Measurements from ENCODE around the gene XBP1.
A peak's percentile ranks its signal among the peaks of the same experiment; 100 is the strongest.
"Not testable (repeated sequence)": the region's sequence is repeated elsewhere in the genome, so short reads cannot be mapped to it uniquely, and the experiment has no call there.

The XBP1 gene

DNA sequence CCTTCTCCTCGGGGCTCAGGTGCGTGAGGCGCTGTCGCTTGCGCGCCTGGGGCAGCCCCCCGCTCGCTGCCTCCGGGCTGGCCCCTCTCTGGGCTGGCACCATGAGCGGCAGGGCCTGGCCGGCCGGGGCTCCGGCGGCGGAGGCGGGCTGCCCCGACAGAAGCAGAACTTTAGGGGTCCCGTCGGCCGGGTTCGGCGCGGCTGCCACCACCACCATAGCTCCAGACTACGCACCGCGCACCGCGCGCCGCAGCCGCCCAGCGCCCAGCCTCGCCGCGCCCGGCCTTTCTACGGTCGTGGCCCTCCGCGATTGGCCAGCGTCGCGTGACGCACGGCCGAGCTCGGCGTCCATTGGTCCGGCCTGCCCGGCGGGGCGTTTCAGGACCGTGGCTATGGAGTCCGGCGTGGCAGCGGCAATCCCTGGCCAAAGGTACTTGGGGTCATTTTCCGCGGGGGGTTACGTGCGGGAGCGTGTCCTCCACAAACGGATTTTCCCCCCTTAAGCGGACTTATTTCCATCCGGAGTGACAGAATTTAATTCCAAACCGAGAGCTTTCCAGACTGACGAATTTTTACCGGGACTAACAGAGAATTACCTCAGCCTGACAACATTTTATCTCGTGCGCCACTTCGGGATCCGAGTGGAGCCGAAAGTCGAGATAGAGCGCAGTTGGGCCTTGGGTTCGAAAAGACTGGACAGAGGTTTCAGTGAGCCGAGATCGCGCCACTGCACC is at the start of gene XBP1:
Gene XBP1, minus strand, starts transcription at position 262 of the 734 bp plus-strand sequence.
- Histone ChIP-seq H3K27ac (peak within 1 kb of the TSS; percentile 96), H3K9me3 (ENCODE audit: severe bottlenecking) (no peaks in the 10 kb centered on the region), H3K27me3 (ENCODE audit: insufficient read depth, low read depth, severe bottlenecking) (no peaks in the 10 kb centered on the region), H3K36me3 (peaks cover 38% of the 10 kb centered on the region), H3K4me3 (ENCODE audit: low read depth, low read length) (peak within 1 kb of the TSS; percentile 98)
- TF ChIP-seq, protein P1, sequence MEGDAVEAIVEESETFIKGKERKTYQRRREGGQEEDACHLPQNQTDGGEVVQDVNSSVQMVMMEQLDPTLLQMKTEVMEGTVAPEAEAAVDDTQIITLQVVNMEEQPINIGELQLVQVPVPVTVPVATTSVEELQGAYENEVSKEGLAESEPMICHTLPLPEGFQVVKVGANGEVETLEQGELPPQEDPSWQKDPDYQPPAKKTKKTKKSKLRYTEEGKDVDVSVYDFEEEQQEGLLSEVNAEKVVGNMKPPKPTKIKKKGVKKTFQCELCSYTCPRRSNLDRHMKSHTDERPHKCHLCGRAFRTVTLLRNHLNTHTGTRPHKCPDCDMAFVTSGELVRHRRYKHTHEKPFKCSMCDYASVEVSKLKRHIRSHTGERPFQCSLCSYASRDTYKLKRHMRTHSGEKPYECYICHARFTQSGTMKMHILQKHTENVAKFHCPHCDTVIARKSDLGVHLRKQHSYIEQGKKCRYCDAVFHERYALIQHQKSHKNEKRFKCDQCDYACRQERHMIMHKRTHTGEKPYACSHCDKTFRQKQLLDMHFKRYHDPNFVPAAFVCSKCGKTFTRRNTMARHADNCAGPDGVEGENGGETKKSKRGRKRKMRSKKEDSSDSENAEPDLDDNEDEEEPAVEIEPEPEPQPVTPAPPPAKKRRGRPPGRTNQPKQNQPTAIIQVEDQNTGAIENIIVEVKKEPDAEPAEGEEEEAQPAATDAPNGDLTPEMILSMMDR (IDR thresholded peaks at IDR 0.05; ENCODE audit: low read depth, low read length) = no peak
- DNase-seq = peak; percentile 93

DNA sequence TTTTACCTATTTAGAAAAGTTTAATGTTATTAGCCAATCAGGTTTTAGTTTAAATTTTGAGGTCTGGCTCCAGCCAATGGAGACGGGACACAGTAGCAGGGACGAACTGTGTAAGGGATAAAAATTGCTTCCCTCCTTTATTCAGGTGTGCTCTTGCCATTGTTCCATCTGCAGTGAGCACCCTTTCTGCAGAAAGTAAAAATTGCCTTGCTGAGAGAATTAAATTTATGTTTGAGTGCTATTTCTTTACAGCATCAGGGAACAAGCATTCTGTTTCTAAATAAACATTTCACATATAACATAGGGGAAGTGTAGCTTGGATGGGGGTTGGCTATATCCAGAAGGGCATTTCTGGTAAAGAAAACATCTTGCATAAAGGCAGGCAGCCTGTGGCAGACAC is 46.6 kb upstream of the XBP1 start:
- Histone ChIP-seq H3K4me3 (ENCODE audit: low read depth, low read length) (no peak overlapping the region), H3K27me3 (ENCODE audit: insufficient read depth, low read depth, severe bottlenecking) (no peaks in the 10 kb centered on the region), H3K9me3 (ENCODE audit: severe bottlenecking) (peaks cover 8% of the 10 kb centered on the region), H3K27ac (no peak overlapping the region), H3K36me3 (no peaks in the 10 kb centered on the region)
- no peak for DNase-seq
- TF ChIP-seq, protein P1 (IDR thresholded peaks at IDR 0.05; ENCODE audit: low read depth, low read length) = no peak

DNA sequence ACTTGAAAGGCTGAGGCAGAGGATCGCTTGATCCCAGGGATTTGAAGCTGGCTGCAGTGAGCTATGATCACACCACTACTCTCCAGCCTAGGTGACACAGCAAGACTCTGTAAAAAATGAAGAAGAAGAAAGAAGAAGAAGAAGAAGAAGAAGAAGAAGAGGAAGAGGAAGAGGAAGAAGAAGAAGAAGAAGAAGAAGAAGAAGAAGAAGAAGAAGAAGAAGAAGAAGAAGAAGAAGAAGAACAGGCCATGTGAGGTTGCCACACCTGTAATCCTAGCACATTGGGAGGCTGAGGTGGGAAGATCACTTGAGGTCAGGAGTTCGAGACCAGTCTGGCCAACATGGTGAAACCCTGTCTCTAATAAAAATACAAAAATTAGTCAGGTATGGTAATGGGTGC is 43.9 kb upstream of the XBP1 start:
- not testable (repeated sequence) for H3K36me3 ChIP-seq; H3K9me3 ChIP-seq (ENCODE audit: severe bottlenecking); H3K4me3 ChIP-seq (ENCODE audit: low read depth, low read length); H3K27me3 ChIP-seq (ENCODE audit: insufficient read depth, low read depth, severe bottlenecking); DNase-seq; H3K27ac ChIP-seq

DNA sequence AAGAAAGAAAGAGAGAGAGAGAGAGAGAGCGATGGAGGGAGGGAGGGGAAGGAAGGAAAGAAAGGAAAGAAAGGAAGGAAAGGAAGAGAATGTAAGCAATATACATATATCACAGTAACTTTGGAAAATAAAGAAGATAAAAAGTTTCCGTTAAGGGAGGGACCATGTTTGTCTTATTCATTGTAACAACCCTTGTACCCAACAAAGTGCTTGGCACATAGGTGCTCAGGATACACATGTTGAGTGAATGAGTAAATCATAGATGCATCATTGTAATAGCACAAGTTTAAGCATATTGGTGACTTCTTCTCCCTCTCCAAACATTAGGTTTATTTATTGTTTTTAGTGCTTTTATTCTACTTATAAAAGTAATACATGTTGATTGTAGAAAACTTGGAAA is 43.3 kb upstream of the XBP1 start:
- no peak overlapping the region for H3K4me3 ChIP-seq (ENCODE audit: low read depth, low read length)
- no peak for DNase-seq
- H3K27ac ChIP-seq = no peak overlapping the region
- TF ChIP-seq, protein P1 (IDR thresholded peaks at IDR 0.05; ENCODE audit: low read depth, low read length) = no peak
- peaks cover 8% of the 10 kb centered on the region for H3K9me3 ChIP-seq (ENCODE audit: severe bottlenecking)
- H3K27me3 ChIP-seq (ENCODE audit: insufficient read depth, low read depth, severe bottlenecking) = no peaks in the 10 kb centered on the region
- no peaks in the 10 kb centered on the region for H3K36me3 ChIP-seq

DNA sequence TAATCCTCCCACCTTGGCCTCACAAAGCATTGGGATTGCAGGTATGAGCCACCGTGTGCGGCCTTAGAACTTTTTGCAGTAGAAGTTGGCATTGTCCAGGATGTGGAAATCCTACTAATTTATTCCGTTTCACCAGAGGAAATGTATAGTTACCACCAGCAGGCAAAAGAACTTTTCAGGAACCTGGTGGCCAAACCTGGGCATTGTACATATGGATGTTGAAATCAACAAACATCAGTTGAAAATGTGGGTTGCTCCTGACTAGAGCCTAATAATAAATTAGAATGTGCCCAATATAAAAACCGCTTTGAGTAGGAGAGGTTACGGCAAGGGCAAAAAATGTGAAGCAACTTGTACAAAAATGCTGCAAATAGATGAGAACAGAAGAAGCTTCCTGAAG is 40.7 kb upstream of the XBP1 start:
- no peaks in the 10 kb centered on the region for H3K27me3 ChIP-seq (ENCODE audit: insufficient read depth, low read depth, severe bottlenecking)
- H3K36me3 ChIP-seq = no peaks in the 10 kb centered on the region
- H3K27ac ChIP-seq = no peak overlapping the region
- H3K4me3 ChIP-seq (ENCODE audit: low read depth, low read length) = no peak overlapping the region
- TF ChIP-seq, protein P1 (IDR thresholded peaks at IDR 0.05; ENCODE audit: low read depth, low read length) = no peak
- no peaks in the 10 kb centered on the region for H3K9me3 ChIP-seq (ENCODE audit: severe bottlenecking)
- DNase-seq = no peak

DNA sequence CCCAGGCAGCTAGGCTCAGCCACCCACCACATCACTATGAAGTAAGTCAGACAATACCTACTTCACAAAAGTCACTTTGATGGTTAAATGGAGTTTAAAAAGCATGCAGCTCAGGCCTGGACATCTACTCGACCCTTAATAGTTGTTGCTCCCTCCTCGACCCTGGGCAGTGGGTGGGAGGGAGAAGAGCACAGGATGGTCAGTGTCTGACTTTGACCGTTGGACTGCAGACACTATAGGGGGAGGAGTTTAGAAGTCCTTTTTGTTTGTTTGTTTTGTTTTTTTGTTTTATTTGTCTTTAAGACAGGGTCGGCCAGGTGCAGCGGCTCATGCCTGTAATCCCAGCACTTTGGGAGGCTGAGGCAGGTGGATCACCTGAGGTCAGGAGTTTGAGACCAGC is 38.6 kb upstream of the XBP1 start:
- Histone ChIP-seq H3K27ac (no peak overlapping the region), H3K36me3 (no peaks in the 10 kb centered on the region), H3K4me3 (ENCODE audit: low read depth, low read length) (no peak overlapping the region), H3K9me3 (ENCODE audit: severe bottlenecking) (no peaks in the 10 kb centered on the region), H3K27me3 (ENCODE audit: insufficient read depth, low read depth, severe bottlenecking) (no peaks in the 10 kb centered on the region)
- TF ChIP-seq, protein P1 (IDR thresholded peaks at IDR 0.05; ENCODE audit: low read depth, low read length) = no peak
- no peak for DNase-seq

Data from WERI-Rb-1 (cell line).